Erythroblast (primary cell): Measurements from ENCODE around the gene UNK.

Experiments
- GATA1 ChIP-seq: IDR thresholded peaks from 2 replicates; pipeline ENCODE4 v1.6.1; 2011; ENCODE audit warnings: low read depth, mild to moderate bottlenecking, control low read depth, low read length, moderate library complexity
- POLR2A ChIP-seq: IDR thresholded peaks from 2 replicates; pipeline ENCODE4 v1.6.1; 2011; ENCODE audit warnings: mild to moderate bottlenecking, low read length

GRCh38 chr17:75873587-75874322 lies 89.1 kb downstream of the UNK start:
- TF ChIP-seq POLR2A, result no peak
- TF ChIP-seq GATA1, result no peak
